HG03196 (cell line): ENCODE measurements around the gene PPP2R5A.

ENCODE experiments used
- ATAC-seq: cut with Tn5 transposase; IDR thresholded peaks from one replicate; pipeline ENCODE4 v1.9.1; 2021; ENCODE audit not compliant: unreplicated experiment

Gene PPP2R5A

DNA sequence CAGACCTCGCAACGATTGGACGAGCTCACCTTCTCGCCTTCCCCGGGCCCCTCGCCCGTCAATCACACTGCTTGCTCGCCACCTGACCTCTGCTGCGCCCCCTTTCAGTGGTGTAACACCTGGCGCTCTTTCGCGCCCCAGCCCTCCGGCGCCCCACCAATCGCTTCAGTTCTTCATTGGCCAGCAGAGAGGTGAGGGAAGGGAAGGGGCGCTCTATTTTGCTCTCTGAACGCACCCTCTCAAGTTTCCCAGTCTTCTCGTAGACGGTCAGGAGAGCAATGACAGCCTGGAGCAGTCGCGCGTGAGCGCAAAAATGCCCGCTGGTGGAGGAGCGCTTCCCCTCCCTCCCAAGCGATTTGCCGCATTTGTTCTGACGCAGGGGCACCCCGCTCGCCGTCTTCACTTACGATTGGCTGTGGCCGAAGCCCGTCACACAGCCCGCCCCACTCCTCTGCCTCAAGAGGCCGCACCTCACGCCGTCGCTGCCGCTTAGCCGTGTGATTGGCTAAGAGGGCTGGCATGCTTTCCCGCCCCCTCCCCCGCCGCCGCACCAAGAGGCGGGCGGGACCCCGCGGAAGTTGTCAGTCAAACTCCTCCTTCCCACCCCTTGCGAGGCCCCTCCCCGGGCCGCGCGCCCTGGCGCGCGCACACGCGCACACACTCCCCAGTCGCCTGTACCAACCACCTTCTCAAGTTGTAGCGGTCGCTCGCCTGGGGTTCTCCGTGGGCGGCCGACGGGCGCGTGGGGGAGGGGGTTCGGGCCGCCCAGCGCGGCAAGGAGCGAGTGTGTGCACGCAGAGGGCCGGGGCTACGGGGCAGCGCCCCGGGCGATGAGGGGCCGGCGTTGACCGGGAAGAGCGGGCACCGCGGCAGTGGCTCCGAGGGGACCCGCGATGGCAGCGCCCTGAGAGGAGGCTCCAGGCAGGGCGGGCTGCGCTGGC, at the start of gene PPP2R5A:
Gene PPP2R5A, plus strand, starts transcription at position 667 of the 941 bp plus-strand sequence. CDS start 701 bp downstream, outside the sequence.
- peak; percentile 92 for ATAC-seq

- no peak for ATAC-seq
Measured at GRCh38 chr1:212235857-212236256, 49.4 kb upstream of the PPP2R5A start.

- no peak for ATAC-seq
Measured at GRCh38 chr1:212236664-212237220, 48.5 kb upstream of the PPP2R5A start.

DNA sequence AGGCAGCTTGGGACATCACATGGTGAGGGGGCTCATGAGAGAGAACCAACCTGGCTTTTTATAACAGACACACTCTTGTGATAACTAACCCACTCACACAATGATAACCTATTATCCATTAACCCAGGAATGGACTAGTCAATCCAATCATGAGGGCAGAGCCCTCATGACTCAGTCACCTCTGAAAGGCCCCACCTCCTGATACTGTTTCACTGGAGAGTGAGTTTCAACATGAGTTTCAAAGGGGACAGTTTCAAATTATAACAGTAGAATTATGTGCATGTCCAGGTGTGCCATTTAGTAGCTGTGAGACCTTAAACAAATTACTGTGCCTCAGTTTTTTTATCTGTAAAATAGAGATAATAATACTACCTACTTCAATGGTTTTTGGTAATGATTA, 47.6 kb upstream of the PPP2R5A start:
- ATAC-seq: peak; percentile 93

DNA sequence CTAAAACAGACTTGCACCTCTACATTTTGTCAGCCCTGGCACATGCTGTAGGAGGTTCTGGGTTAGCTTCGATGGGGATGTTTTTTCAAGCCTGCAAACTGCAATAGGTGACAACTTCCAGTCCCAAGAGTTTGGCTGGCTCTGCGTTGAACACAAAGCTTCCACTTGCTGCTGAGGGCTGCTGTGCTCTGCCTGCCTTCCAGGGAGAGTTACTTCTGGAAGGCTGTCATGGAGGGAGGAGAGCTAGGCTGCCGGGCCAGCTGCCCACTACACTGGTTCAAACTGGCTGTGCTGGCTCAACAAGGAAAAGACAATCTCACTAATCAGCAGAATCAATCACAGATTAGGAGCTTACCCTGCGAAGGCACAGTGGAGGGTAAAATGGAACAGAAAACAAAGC, 46.7 kb upstream of the PPP2R5A start:
- no peak for ATAC-seq

- no peak for ATAC-seq
Measured at GRCh38 chr1:212241501-212241900, 43.7 kb upstream of the PPP2R5A start.

GRCh38 chr1:212241957-212242287, 43.3 kb upstream of the PPP2R5A start:
- ATAC-seq: no peak

GRCh38 chr1:212242288-212242984, 42.8 kb upstream of the PPP2R5A start:
- no peak for ATAC-seq

DNA sequence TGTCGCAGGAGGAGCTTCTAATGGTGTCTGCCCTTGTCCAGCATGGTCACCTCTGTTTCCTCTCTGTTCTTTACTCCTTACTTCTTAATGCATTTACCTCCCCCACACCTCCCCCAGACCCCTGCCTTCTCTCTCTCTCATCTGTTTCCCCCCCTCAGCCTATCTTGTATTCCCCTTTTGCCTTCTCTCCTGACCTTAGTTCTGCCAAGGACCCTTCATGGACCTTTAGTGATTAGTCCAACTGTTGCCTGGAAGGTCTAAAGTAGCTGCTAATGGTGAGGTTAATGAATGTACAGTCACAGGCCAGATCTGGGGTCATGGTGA, 42.3 kb upstream of the PPP2R5A start:
- ATAC-seq: no peak

DNA sequence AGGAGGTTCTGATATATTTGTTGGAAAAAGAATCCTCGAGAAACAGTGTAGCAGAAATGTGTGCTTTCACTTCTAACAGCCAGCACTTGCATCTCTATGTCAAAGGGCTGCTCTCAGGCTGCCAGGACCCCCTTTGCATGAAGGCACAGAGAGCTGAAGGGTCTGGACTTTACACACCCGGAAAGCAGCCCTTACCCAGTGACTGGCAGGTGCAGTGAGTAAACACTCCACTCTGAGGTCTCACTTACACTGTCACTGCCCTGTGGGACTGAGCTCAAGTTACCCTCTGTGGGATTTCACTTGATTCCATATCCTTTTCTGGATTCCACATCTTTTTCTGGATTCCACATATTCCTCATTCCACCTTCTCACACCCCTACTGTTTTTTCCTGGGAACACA, 40.8 kb upstream of the PPP2R5A start:
- ATAC-seq: no peak

DNA sequence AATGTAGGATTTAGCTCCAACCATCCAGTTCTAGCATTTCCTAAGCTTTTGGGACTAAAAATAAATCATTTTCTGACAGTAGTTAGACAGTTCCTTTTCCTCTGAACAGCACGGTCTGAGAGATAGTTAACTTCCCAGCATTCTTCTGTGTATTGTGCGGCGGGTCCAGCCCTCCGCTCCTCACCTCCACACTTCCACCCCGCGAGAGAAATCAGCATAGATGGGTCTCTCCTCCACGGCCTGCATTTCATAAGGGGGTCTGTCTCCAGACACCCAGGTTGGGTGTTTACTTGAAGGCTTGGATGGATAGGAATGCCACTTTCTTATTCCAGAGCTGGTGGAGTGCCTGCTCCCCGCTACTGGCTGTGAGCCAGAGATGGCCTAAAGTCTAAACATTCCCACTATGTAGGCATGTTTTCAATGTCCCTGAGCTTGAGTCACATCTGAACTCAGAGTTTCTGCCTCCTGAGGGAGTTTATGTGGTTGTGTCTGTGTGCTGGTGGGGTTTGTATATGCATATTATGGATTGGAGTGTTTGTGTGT, 38.0 kb upstream of the PPP2R5A start:
- ATAC-seq: no peak

DNA sequence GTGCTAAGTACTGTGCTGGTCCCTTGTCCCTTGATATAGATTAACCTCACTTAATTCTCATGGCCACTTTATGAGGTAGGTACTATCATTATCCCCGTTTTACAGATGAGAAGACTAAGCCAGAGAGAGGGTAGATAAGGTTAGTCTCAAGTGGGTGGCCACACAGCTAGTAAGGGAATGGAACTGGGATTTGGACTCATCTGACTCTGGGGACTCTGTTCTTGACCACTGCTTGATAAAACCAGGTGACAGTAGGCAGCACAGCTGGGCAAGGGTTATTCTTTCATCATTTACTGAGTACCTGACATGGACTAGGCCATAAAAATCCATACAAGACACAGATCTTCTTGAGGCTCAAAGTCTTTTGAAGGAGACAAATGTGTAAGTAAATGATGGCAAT, 37.2 kb upstream of the PPP2R5A start:
- no peak for ATAC-seq

- ATAC-seq: no peak
Measured at GRCh38 chr1:212254853-212255363, 30.3 kb upstream of the PPP2R5A start.

GRCh38 chr1:212255705-212256307, 29.4 kb upstream of the PPP2R5A start:
- no peak for ATAC-seq

DNA sequence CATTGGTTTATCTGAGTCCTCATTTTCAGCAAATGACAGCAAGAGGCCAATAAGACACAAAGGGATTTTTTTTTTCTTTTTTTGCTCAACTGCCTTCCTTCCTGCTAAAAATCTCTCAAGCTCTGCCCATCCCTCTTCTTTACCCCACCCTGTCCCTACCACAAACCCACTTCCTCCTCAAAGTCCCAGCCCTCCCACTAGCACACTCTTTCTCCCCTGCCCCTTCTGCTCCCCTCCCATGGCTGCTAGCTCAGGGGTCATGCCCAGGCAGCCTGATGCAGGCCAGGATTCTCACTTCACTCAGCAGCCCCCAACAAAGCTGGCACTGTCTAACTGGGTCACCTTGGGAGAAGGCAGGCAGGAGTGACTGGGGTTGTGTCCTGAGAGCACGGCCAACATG, 28.8 kb upstream of the PPP2R5A start:
- no peak for ATAC-seq

GRCh38 chr1:212257157-212257556, 28.1 kb upstream of the PPP2R5A start:
- ATAC-seq: no peak

- ATAC-seq: no peak
Measured at GRCh38 chr1:212259693-212260480, 25.3 kb upstream of the PPP2R5A start.

- no peak for ATAC-seq
Measured at GRCh38 chr1:212260557-212261355, 24.5 kb upstream of the PPP2R5A start.

DNA sequence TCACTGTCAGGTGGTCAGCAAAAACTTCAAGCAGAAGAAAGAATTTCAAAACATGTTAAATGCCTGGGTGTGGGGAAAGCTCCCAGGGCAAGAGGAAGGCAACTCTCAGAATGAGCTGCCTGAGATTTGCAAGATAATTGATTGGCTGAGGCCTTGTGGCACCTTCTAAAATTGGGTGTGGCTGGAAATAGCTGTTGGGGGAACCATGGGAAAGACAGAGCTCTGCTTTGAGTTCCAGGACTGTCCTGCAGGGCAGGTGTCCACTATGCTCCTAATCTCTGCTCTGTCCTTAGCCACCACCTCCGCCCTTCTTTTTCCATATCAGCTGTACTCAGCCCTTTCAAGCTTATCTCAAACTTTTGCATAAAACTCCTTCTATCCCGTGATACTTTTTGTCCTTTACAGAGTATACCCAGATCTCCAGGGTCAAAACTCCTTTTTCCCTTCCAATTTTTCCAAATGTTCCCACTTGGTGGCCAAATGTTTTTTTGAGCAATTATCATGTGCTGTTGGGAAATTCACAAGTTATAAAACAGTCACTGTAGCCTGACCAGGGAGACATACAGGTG, 23.8 kb upstream of the PPP2R5A start:
- no peak for ATAC-seq
